HG02973 (cell line): Measurements from ENCODE around the gene CACNA1A.
"Not testable (repeated sequence)": the region's sequence is repeated elsewhere in the genome, so short reads cannot be mapped to it uniquely, and the experiment has no call there.

Experiments used
- ATAC-seq: cut with Tn5 transposase; IDR thresholded peaks from one replicate; pipeline ENCODE4 v1.9.1; 2021; ENCODE audit warnings: moderate library complexity; ENCODE audit not compliant: unreplicated experiment

The CACNA1A gene

GRCh38 chr19:13427273-13428051 is 78.8 kb downstream of the CACNA1A start:
- ATAC-seq = no peak

- not testable (repeated sequence) for ATAC-seq
Observed at GRCh38 chr19:13425875-13426274, 80.4 kb downstream of the CACNA1A start.

- no peak for ATAC-seq
Observed at GRCh38 chr19:13425151-13425550, 81.1 kb downstream of the CACNA1A start.

DNA sequence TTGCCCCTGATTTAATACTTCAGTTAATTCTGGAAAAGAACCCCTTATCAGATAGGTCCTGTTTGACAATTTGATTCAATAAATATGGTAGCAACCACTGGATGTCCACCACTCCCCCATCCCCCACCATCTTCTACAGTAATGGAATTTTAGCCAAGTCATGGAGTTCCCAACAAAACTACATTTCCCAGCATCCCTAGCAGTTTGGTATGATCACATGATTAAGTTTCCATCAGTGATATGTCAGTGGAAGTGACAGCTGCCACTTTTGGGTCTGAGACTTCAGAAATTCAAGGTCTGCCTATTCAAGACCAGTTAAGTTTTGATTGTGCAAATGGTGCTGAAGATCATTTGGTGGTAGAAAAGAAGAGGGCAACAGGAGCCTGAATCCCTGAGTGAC is 85.5 kb downstream of the CACNA1A start:
- ATAC-seq = no peak

DNA sequence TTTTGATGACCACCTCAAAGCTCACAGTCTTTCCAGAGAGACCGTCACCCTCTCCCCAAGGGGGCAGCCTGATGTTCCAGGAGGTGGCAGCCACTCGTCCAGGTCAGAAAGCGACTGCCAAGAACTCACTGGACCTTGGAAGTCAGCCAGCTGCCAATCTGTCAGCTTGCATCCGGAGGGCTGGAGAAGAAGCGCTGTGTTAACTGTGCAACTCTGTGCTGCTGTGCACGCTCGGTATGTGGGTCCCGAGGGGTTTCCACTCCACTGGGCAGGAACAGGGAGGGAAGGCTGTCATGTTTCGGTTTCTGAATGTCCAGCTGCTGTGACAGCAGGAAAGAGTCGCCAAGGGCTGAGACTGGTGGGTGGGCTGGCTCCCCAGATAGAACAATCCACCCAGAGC is 89.2 kb downstream of the CACNA1A start:
- no peak for ATAC-seq

DNA sequence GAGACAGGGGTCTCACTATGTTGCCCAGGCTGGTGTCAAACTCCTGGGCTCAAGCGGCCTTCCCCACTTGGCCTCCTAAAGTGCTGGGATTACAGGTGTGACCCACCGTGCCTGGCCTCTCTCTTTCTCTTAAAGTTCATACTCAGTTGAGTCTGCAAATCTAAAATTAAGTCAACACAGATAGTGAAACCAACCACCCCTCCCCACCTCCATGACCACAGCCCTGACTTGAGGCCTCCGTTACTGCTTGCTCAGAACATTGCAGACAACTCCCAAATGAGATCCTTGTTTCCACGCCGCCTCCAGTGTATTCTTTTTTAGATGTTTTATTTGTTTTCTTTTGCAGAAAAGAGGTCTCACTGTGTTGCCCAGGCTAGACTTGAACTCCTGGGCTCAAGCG is 94.4 kb downstream of the CACNA1A start:
- no peak for ATAC-seq

GRCh38 chr19:13410946-13411345 is 95.3 kb downstream of the CACNA1A start:
- ATAC-seq = no peak

DNA sequence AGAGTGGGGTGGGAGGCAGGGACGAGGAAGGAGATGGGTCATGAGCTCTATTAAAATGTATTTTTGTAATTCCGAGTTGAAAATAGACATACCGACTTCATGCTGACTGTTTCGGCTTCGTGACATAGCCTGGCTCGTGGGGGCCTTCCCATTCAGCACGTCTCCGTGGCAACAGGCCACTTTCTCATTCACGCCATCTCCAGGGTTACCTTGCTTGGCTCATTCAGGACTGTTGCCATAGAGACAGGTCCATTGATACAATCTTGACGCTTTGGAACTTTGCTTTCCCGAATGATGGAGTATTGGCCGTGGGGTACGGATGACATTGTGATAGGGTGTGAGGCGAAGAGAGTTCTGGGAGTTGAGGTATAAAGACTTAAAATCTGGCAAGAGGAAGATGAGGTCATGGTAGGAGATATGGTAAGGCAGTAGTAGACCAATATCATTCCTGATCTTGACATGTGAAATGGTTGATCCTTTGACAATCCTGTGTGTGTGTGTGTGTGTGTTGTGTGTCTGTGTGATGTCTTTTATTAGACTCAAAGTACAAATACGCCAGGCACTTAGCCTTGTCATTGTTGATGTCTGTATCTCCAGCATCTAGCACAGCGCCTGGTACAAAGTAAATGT is 97.3 kb downstream of the CACNA1A start:
- no peak for ATAC-seq

GRCh38 chr19:13404236-13404635 is 102.0 kb downstream of the CACNA1A start:
- ATAC-seq = no peak

DNA sequence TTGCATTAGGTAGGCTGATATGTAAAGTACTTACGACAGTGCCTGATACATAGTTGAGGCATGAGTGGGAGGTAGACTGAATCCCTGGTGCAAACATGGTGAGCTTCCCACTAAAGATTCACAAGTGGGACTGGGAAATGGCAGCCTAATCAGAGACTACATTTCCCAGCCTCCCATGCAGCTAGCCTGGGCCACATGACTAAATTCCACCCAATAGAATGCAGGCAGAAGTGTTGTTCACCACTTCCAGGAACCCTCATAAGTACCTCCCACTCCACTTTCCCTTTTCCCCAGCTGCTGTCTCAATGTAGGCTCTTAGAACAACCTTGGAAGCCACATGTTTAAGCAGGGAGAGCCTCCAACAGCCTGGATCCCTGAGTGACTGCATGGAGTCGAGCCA is 104.9 kb downstream of the CACNA1A start:
- ATAC-seq = no peak

- ATAC-seq = no peak
Observed at GRCh38 chr19:13400296-13400695, 106.0 kb downstream of the CACNA1A start.

DNA sequence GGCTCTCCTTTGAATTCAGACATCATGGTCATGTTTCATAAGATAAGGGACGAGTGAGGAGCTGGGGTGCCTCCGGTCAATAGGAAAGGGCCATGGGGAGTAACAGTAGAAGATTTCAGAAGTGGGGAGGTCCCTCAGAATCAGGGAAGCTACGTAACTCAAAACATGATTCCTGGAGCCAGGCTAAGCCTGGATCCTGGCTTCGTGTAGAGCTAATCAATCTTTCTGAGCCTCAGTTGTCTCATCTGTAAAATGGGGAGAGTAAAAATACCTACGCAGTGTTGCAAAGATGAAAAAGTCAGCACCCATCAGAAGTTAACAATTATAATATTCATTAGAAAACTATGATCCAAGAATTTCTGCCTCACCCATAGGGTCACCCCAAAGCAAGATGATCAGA is 106.5 kb downstream of the CACNA1A start:
- ATAC-seq = no peak

- no peak for ATAC-seq
Observed at GRCh38 chr19:13398780-13399726, 107.2 kb downstream of the CACNA1A start.

- ATAC-seq = no peak
Observed at GRCh38 chr19:13398182-13398581, 108.1 kb downstream of the CACNA1A start.

DNA sequence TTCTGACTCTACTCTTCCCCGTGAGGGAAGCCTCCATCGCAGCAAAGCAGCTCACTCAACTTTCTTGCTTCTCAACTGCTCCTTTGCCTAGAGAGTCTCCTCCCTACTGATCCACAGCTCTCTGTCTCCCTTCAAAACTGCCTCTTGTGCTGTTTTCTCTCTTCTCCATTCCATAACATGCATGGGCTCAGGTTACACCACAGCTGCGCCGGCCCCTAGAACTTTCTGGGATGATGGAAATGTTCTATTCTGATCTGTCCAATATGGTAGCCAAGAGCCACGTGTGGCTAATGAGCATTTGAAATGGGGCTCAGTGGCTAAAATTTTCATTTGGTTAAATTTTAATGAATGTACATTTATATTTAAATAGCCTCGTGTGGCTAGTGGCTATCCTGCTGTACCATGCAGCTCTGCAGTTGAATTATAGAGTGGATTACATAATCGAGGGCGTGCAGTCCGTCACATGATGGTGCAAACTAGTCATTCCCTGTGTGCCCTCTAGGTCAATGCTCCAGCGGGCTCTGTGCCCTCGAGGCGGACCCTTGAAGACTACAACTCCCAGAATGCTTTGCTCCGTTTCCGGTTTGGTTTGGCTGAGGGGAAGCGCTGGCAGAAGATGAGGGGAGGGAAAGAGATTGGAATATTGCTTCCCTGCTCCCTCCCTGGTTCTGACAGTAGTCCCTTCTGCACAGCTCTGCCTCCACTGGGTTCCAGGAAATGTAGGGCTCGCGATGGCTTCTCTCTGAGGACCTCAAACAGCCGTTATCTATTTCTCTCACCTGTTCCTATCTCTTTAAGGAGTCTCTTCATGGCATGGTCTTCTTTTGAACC is 109.8 kb downstream of the CACNA1A start:
- no peak for ATAC-seq

DNA sequence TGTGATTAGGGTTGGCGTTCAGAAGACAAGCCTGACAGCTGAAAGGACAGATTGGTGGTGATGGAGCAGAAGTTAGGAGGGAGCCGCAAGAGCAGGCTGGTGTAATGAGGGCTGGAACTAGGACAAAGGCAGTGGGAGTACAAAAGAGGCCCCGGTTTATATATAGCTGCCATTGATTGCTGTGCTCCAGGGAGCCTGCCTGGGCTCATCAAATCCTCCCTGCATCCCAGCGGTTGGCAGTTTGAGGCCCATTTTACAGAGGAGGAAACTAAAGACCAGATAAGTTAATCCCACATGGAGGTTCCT is 123.7 kb downstream of the CACNA1A start:
- no peak for ATAC-seq

- ATAC-seq = no peak
Observed at GRCh38 chr19:13381827-13382632, 124.2 kb downstream of the CACNA1A start.

- ATAC-seq = no peak
Observed at GRCh38 chr19:13376537-13376936, 129.7 kb downstream of the CACNA1A start.

DNA sequence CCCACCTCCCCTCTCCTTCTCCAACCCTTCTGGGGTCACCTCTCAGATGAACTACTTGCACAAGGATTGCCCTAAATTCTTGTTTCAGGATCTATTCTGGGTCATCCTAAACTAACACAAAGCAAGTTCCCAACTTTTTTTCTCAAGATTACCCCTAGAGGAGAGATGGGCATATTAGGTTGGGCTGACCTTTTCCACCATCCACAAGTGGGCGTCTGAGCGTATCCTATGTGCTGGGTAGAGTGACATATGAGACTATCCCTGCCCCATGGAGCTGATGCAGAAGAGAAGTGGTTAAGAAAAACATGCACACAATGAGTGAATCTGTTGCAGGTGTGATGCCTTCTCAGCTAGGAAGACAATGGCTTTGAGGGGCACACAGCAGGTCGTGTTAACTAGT is 132.7 kb downstream of the CACNA1A start:
- ATAC-seq = no peak

DNA sequence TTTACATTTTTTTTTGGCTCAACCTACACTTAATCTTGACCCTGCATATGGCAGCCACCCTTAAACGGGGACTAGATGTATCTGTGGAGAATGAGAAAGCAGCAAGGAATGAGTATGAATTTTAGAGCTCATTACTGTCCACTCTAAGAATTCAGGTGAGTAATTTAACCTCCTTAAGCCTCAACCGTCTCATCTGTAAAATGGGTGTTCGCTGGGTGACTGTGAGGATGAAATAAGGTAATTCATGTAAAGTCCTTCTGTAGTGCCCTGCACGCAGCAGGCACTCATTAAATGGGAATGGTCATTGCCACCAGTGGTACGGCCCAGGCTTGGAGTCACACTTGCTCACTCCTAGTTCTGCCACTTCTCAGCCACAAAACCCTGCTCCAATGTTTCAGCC is 135.3 kb downstream of the CACNA1A start:
- no peak for ATAC-seq
